ENCODE results near the gene ETFA.

GRCh38 chr15:76296849-76297248, 14.4 kb downstream of the ETFA start:
- no peak for TF ChIP-seq ZNF423 (tag by site-specific recombination; IDR thresholded peaks at IDR 0.05)
- TF ChIP-seq CTCF (tag by site-specific recombination; IDR thresholded peaks at IDR 0.05): no peak
- no peak for TF ChIP-seq REST (tag by site-specific recombination; IDR thresholded peaks at IDR 0.05)
- no peak for TF ChIP-seq ZNF274 (IDR thresholded peaks at IDR 0.05; ENCODE audit: low read length)
- TF ChIP-seq ZNF274 (tag by site-specific recombination; IDR thresholded peaks at IDR 0.05; ENCODE audit: borderline replicate concordance): no peak
- no peak for TF ChIP-seq PRDM4 (tag by site-specific recombination; IDR thresholded peaks at IDR 0.05)
- no peak for TF ChIP-seq ZBTB26 (tag by site-specific recombination; optimal IDR thresholded peaks at IDR 0.05)
- no peak for TF ChIP-seq ZBTB11 (tag by site-specific recombination; conservative IDR thresholded peaks at IDR 0.05; ENCODE audit: low read depth)
- TF ChIP-seq ZNF350 (tag by site-specific recombination; IDR thresholded peaks at IDR 0.05): no peak
- no peak for TF ChIP-seq ATF2 (tag by site-specific recombination; IDR thresholded peaks at IDR 0.05; ENCODE audit: low read depth)
- TF ChIP-seq BCL11A (tag by site-specific recombination; IDR thresholded peaks at IDR 0.05; ENCODE audit: low read depth): no peak
- TF ChIP-seq ZNF473 (tag by site-specific recombination; IDR thresholded peaks at IDR 0.05): no peak

Measured in HEK293 (cell line).